ENCODE measurements around the gene SPNS3. TPM values are rescaled to one million over a fixed set of nuclear protein-coding genes. Genes with fewer than 3 reads are reported as not detected.

SPNS3 gene
- total and polyA plus RNA-seq, 2 donors (not counting 3 experiments of a cell fraction or from before 2014, with no cell fraction given), result 0.18 to 0.66 TPM

DNA sequence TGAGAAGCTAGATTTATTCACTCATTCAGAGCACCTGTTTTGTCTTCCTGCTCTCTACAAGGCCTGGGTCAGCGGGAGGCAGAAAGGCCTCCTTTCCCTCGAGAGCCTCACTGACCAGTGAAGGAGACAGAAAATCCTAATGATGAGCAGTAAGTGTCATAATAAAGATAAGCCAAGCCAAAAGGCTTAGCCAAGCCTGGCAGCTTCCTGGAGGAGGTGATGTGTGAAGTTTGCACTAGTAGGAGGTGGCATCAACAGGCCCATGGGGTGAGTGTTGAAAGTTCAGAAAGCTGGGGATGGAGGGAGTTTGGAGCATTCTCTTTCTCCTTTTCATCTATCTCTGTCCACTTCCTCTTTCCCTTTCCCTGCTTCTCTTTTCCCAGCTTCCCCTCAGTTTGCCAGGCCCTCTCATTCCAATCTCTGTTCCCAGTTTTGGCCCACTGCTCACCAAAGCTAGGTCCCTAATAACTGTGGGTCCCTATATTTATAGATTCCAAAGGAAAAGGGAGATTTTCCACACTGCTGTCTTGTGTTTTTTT is 16.5 kb upstream of the SPNS3 start:
- no peaks in the 10 kb centered on the region for H4K20me1 ChIP-seq (replicated peaks; ENCODE audit: control insufficient read depth, extremely low read depth, insufficient read depth, low read length)
- no peak overlapping the region for H3K9ac ChIP-seq (replicated peaks; ENCODE audit: extremely low read depth, insufficient read depth, low read length)
- TF ChIP-seq GATA2 (IDR thresholded peaks at IDR 0.05; ENCODE audit: insufficient read depth, insufficient read length, low read depth, low read length) (no peak), POLR2A (IDR thresholded peaks at IDR 0.05; ENCODE audit: low read depth, low read length) (no peak), EZH2 (IDR thresholded peaks at IDR 0.05; ENCODE audit: borderline replicate concordance, low read depth, low read length, severe bottlenecking) (no peak), MYC (IDR thresholded peaks at IDR 0.05; ENCODE audit: low read depth, low read length) (no peak), POLR2AphosphoS5 (IDR thresholded peaks at IDR 0.05; ENCODE audit: insufficient read depth, low read depth, low read length) (no peak), JUN (IDR thresholded peaks at IDR 0.05; ENCODE audit: borderline replicate concordance, insufficient read depth, insufficient read length, low read depth) (no peak), FOS (IDR thresholded peaks at IDR 0.05; ENCODE audit: borderline replicate concordance, insufficient read depth, low read length) (no peak)
- TF ChIP-seq, protein P1, sequence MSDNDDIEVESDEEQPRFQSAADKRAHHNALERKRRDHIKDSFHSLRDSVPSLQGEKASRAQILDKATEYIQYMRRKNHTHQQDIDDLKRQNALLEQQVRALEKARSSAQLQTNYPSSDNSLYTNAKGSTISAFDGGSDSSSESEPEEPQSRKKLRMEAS (IDR thresholded peaks at IDR 0.05; ENCODE audit: insufficient read depth, insufficient read length), result no peak
- TF ChIP-seq, protein P2, sequence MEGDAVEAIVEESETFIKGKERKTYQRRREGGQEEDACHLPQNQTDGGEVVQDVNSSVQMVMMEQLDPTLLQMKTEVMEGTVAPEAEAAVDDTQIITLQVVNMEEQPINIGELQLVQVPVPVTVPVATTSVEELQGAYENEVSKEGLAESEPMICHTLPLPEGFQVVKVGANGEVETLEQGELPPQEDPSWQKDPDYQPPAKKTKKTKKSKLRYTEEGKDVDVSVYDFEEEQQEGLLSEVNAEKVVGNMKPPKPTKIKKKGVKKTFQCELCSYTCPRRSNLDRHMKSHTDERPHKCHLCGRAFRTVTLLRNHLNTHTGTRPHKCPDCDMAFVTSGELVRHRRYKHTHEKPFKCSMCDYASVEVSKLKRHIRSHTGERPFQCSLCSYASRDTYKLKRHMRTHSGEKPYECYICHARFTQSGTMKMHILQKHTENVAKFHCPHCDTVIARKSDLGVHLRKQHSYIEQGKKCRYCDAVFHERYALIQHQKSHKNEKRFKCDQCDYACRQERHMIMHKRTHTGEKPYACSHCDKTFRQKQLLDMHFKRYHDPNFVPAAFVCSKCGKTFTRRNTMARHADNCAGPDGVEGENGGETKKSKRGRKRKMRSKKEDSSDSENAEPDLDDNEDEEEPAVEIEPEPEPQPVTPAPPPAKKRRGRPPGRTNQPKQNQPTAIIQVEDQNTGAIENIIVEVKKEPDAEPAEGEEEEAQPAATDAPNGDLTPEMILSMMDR (IDR thresholded peaks at IDR 0.05; ENCODE audit: extremely low read depth in 1 of 2, insufficient read depth in 1 of 2, low read depth in 1 of 2, low read length in 2 of 2), result no peak
- H3K4me2 ChIP-seq (ENCODE audit: insufficient read depth, low read length), result no peak overlapping the region
- dilution Hi-C loops (cut with MboI; ENCODE audit: extremely low pct_ligation_motif_present, low sequenced_read_pairs), result no loop called here
- H3K9me1 ChIP-seq (replicated peaks; ENCODE audit: control insufficient read depth, extremely low read depth, insufficient read depth, low read length), result no peaks in the 10 kb centered on the region
- H2AFZ ChIP-seq (ENCODE audit: low read depth, low read length), result no peak overlapping the region
- H3K27ac ChIP-seq (ENCODE audit: insufficient read depth, low read depth, low read length), result no peak overlapping the region
- no peak for FAIRE-seq
- H3K4me1 ChIP-seq (ENCODE audit: control insufficient read depth, extremely low read depth, insufficient read depth, low read length), result no peaks in the 10 kb centered on the region
- H3K4me3 ChIP-seq (replicated peaks in 1 of 3; ENCODE audit: insufficient read depth in 1 of 3, low read depth in 1 of 3, low read length in 3 of 3), result no peak overlapping the region
- H3K36me3 ChIP-seq (ENCODE audit: control insufficient read depth in 2 of 2, extremely low read depth in 1 of 2, insufficient read depth in 2 of 2, low read length in 2 of 2), result no peaks in the 10 kb centered on the region
- no peaks in the 10 kb centered on the region for H3K9me3 ChIP-seq (replicated peaks; ENCODE audit: control insufficient read depth, insufficient read depth, low read length)
- H3K79me2 ChIP-seq (ENCODE audit: control insufficient read depth, insufficient read depth, low read length), result no peaks in the 10 kb centered on the region
- no peaks in the 10 kb centered on the region for H3K27me3 ChIP-seq (ENCODE audit: control insufficient read depth in 2 of 2, insufficient read depth in 2 of 2, low read length in 2 of 2)
- ChIA-PET POLR2A (interaction anchor here (0.5 kb wide), 1 partner anchor 192 kb away, joined by 5 read pairs; no protein-coding TSS in a partner anchor), CTCF (interaction anchor here (1.1 to 7.4 kb wide), 4 partner anchors 137 to 217 kb away, joined by 3 to 160 read pairs (median 6); no protein-coding TSS in a partner anchor)
- no peak for DNase-seq (ENCODE audit: low read depth, low spot score)
- intact Hi-C loops (cut with micrococcal nuclease), result loop anchor here (10.0 kb wide), 1 partner anchor 122 kb away; no protein-coding TSS in a partner anchor
- no TSS peak for BruUV-seq (replicated peaks)

Measured in endothelial cell of umbilical vein (primary cell).